K562 (cell line): ENCODE results near the gene LPCAT1. TPM values are rescaled to one million over a fixed set of nuclear protein-coding genes. Genes with fewer than 3 reads are reported as not detected.

Experiments
- ATAC-seq: fragments of 200-7000 bp; cut with Tn5 transposase; 3 replicates; pipeline ENCODE4 v1.9.1; 2020; ENCODE audit warnings: moderate library complexity
- BruUV-seq: library from RNA; stranded (reverse); fragments of 400-500 nt; replicated peaks from 2 replicates; lab custom pipeline; 2021; lab: Mats Ljungman, UMichigan
- CTCF ChIA-PET: fragments of 300-600 bp; formaldehyde crosslinking; extraction: SDS; loops from one replicate; lab custom pipeline; 2021; ENCODE audit warnings: low intra/inter-chr PET ratio; lab: Yijun Ruan, JAX
- POLR2A ChIA-PET: fragments of 300-600, 350-650 bp; sonication (Branson Sonifier 250); formaldehyde crosslinking; extraction: SDS; loops from one replicate; lab custom pipeline; 2021; ENCODE audit warnings: antibody characterized with exemption, inconsistent platforms; lab: Yijun Ruan, JAX
- DNase-seq, 4 experiments: peaks; one replicate each; pipeline versions ENCODE4 v3.0.0 to v3.0.0-alpha.2; 2011 to 2018; ENCODE audit warnings: low spot score in 3 of 4, mixed read lengths in 3 of 4; ENCODE audit errors: extremely low read depth in 1 of 4
- FAIRE-seq: peaks from 2 replicates; lab custom pipeline; 2011; peaks lifted over from hg19 to GRCh38; lab: Jason Lieb, UNC
- H2AFZ ChIP-seq: 2 replicates; pipeline ENCODE4 v1.6.0; 2011; ENCODE audit warnings: low read depth, low read length, control low read depth, inconsistent platforms
- H3K27ac ChIP-seq: fragments of 200-600 bp; 3 replicates; pipeline ENCODE4 v1.8.0; 2011; ENCODE audit warnings: low read depth, mild to moderate bottlenecking, control low read depth, inconsistent platforms, low read length, moderate library complexity, mixed read lengths; ENCODE audit errors: extremely low read depth
- H3K27me3 ChIP-seq, 2 experiments: fragments of 300-600 bp in 1 of 2; 2 replicates in 1 of 2; 3 replicates in 1 of 2; pipeline versions ENCODE4 v1.6.0 to v1.8.0; 2011; ENCODE audit warnings: inconsistent platforms in 2 of 2, low read length in 2 of 2, mild to moderate bottlenecking in 1 of 2, mixed read lengths in 1 of 2, moderate library complexity in 1 of 2; ENCODE audit not compliant: control insufficient read depth in 2 of 2, insufficient read depth in 2 of 2
- H3K36me3 ChIP-seq: fragments of 300-600 bp; 3 replicates; pipeline ENCODE4 v1.8.0; 2011; ENCODE audit warnings: mild to moderate bottlenecking, low read length, inconsistent platforms; ENCODE audit not compliant: control insufficient read depth, insufficient read depth
- H3K4me1 ChIP-seq, 2 experiments: fragments of 200-600 bp in 1 of 2; replicated peaks in 1 of 2; 2 replicates in 1 of 2; 3 replicates in 1 of 2; pipeline versions ENCODE4 v1.5.1 to v1.8.0; 2011; ENCODE audit warnings: inconsistent platforms in 2 of 2, low read length in 2 of 2, mild to moderate bottlenecking in 1 of 2, mixed read lengths in 1 of 2, moderate library complexity in 1 of 2; ENCODE audit not compliant: control insufficient read depth in 2 of 2, insufficient read depth in 2 of 2
- H3K4me2 ChIP-seq: 2 replicates; pipeline ENCODE4 v1.6.1; 2011; ENCODE audit warnings: low read length, control low read depth, inconsistent platforms, mixed read lengths; ENCODE audit not compliant: insufficient read depth
- H3K4me3 ChIP-seq: fragments of 200-600 bp; sonication (generic), shearing (Covaris generic); 2 replicates; pipeline ENCODE4 v1.5.1; 2016; ENCODE audit warnings: control low read depth, inconsistent platforms
- H3K79me2 ChIP-seq: fragments of 200-600 bp; 3 replicates; pipeline ENCODE4 v1.8.0; 2011; ENCODE audit warnings: low read length, inconsistent platforms; ENCODE audit not compliant: control insufficient read depth, insufficient read depth
- H3K9ac ChIP-seq, 2 experiments: 2 replicates each; pipeline versions ENCODE4 v1.6.0 to v1.6.1; 2011; ENCODE audit warnings: low read depth in 2 of 2, low read length in 2 of 2, control low read depth in 1 of 2, inconsistent platforms in 1 of 2, mild to moderate bottlenecking in 1 of 2, mixed read lengths in 1 of 2; ENCODE audit not compliant: insufficient read depth in 1 of 2
- H3K9me1 ChIP-seq: one replicate; pipeline ENCODE4 v1.6.0; 2011; ENCODE audit warnings: inconsistent platforms, mild to moderate bottlenecking, low read length, moderate library complexity; ENCODE audit not compliant: control insufficient read depth, insufficient read depth
- H3K9me3 ChIP-seq: replicated peaks from 2 replicates; pipeline ENCODE4 v1.5.1; 2011; ENCODE audit warnings: low read depth, low read length, inconsistent platforms; ENCODE audit not compliant: control insufficient read depth, insufficient read depth
- H4K20me1 ChIP-seq: replicated peaks from 2 replicates; pipeline ENCODE4 v1.6.1; 2011; ENCODE audit warnings: low read length, inconsistent platforms, mixed read lengths; ENCODE audit not compliant: control insufficient read depth, insufficient read depth
- FOS ChIP-seq: IDR thresholded peaks from 3 replicates; pipeline ENCODE4 v1.6.1; 2011; ENCODE audit not compliant: insufficient read length; ENCODE audit errors: extremely low read depth
- NR1H2 ChIP-seq: sonication (generic); formaldehyde crosslinking; IDR thresholded peaks from 2 replicates; pipeline ENCODE4 v1.4.0; 2020; ENCODE audit warnings: mild to moderate bottlenecking, missing genetic modification reagents
- PYGO2 ChIP-seq: fragments of 450-650 bp; IDR thresholded peaks from 2 replicates; pipeline ENCODE4 v1.6.1; 2016; ENCODE audit warnings: mild to moderate bottlenecking, missing genetic modification characterization, moderate library complexity, missing compliant biosample characterization
- SAFB ChIP-seq: fragments of 200-400 bp; formaldehyde crosslinking; IDR thresholded peaks from 2 replicates; pipeline ENCODE4 v1.6.1; 2017; ENCODE audit warnings: low read depth, low read length, borderline replicate concordance
- ZNF644 ChIP-seq: fragments of 200-800 bp; sonication (Bioruptor generic); IDR thresholded peaks from 2 replicates; pipeline ENCODE4 v1.6.1; 2016; ENCODE audit warnings: low read depth, missing genetic modification characterization, missing compliant biosample characterization
- WGBS: fragments of 100-300 bp; shearing (Covaris generic); methylation state at CpG from one replicate; pipeline ENCODE4 v1.1.6; 2016; ENCODE audit warnings: low coverage, mixed read lengths; ENCODE audit not compliant: insufficient coverage; ENCODE audit errors: missing lambda C conversion rate; 5-methylcytosine and 5-hydroxymethylcytosine counted together
- in situ Hi-C: fragments of 300-500 bp; cut with MboI; formaldehyde crosslinking; loops from 4 replicates; pipeline ENCODE4 v1.15.0; 2018; ENCODE audit warnings: inconsistent platforms, mixed read lengths
- intact Hi-C: fragments of 100-400 bp; cut with micrococcal nuclease; formaldehyde crosslinking; loops from 2 replicates; pipeline ENCODE4 v1.14.2; 2022
- polyA plus RNA-seq, 8 experiments: library from polyadenylated mRNA; depleted of rRNA in 4 of 8; stranded (reverse) in 5 of 8; unstranded in 3 of 8; fragments of >200 nt; fragmentation: Nextera tagmentation in 2 of 8; fragmentation: Illumina TruSeq in 1 of 8; extraction: Ambion mirVana in 2 of 8; extraction: Trizol in 1 of 8; gene quantifications; 2 replicates each; pipeline versions ENCODE4 v1.2.1 to v1.2.3, GENCODE V29; 2011 to 2014; ENCODE audit warnings: inconsistent platforms in 1 of 8, missing spikeins in 1 of 8
- total RNA-seq, 7 experiments: library from RNA; depleted of rRNA in 6 of 7; stranded (reverse); fragments of >200 nt in 6 of 7; fragmentation: Illumina TruSeq in 2 of 7; extraction: Trizol in 2 of 7; gene quantifications; 2 replicates each; pipeline versions ENCODE4 v1.2.1 to v1.2.3, GENCODE V29; 2011 to 2021; ENCODE audit warnings: low replicate concordance in 1 of 7

Gene LPCAT1
- total and polyA plus RNA-seq, 9 of the 15 experiments (the other 6 are each of a cell fraction or from before 2014, with no cell fraction given) = 0.14 to 18.4 (median 13.9) TPM

DNA sequence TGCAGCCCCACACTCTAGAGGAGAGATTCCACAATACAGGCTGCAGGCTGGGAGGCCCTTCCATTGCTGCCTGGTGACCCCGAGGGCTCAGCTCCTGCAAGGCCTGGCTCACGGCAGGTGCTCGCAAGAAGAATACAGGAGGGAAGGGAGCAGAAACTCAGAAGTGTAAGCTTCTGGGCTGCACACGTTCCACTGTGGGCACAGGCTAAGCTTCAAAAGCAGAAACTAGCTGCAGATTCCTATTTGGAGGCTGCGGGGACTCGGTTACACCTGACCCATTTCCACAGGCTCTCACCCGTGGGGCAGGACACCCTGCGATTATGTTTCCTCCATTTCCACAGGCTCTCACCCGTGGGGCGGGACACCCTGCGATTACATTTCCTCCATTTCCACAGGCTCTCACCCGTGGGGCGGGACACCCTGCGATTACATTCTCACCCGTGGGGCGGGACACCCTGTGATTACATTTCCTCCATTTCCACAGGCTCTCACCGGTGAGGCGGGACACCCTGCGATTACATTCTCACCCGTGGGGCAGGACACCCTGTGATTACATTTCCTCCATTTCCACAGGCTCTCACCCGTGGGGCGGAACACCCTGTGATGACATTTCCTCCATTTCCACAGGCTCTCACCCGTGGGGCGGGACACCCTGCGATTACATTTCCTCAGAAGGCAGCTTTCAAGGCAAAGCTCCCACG is 10.3 kb downstream of the LPCAT1 start:
- no peak for FAIRE-seq

DNA sequence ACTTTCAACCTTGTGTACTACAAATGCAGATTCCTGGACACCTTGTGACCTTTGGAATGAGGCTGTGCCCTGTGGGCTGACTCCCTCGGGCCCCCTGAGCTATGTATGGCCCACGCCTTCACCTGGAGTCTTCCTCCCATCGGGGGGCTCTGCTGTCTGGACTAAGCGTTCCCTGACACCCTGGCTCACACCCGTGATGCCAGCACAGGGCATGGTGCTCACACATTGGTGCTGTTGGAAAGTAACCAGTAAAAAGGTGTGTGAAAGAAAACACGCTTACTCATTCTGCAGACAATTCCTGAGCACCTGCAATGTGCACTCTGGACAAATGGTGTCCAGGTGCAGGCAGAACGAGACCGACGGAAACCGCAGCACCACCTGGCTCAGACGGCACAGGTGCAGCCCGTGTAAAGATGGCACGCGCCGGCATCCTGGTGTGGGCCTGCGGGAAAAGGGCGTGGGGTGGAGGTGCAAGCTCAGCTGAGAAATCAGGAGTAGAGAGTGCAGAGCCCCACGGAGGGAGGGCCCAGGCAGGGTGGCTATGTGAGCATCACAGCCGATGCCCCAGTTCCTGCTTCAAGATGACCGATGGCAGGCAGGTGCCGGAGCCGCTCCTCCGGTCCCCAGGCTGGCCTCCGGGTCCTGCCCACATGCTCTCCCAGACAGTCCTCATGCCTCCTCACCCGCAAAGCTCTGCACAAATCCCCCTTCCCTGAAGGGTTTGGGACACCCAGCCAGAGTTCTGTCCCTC is 11.0 kb downstream of the LPCAT1 start:
- H2AFZ ChIP-seq = no peak overlapping the region

More for the DNA sequence above, 10.3 kb downstream of the LPCAT1 start:
- H4K20me1 ChIP-seq = peaks cover 36% of the 10 kb centered on the region
- TF ChIP-seq SAFB (0 out of 2 replicates have a peak, but pooled peaks have one; percentile 21), FOS (no peak)
- in situ Hi-C loops = no loop called here
- no peaks in the 10 kb centered on the region for H3K27me3 ChIP-seq
- H3K9me1 ChIP-seq = peaks cover 6% of the 10 kb centered on the region
- 66% methylated on average over 26 of the region's 26 CpGs for WGBS
- H3K79me2 ChIP-seq = no peaks in the 10 kb centered on the region
- no peak overlapping the region for H3K9ac ChIP-seq
- H3K9me3 ChIP-seq = no peaks in the 10 kb centered on the region
- CTCF ChIA-PET = no interaction called here
- POLR2A ChIA-PET = interaction anchor here (0.6 kb wide), 1 partner anchor 17 kb away, joined by 3 read pairs; no protein-coding TSS in a partner anchor
- no peak overlapping the region for H3K4me3 ChIP-seq
- peaks cover 0 to 53% of the 10 kb centered on the region in 2 experiments; a peak in 4 of 5 replicates for H3K4me1 ChIP-seq
- no peak overlapping the region for H3K27ac ChIP-seq
- H3K4me2 ChIP-seq = no peak overlapping the region
- H2AFZ ChIP-seq = no peak overlapping the region
- DNase-seq (no peak), ATAC-seq (no peak)
- no peaks in the 10 kb centered on the region; the same call in 1 of the 3 replicates for H3K36me3 ChIP-seq
- no TSS peak for BruUV-seq
- intact Hi-C loops = no loop called here

More for the DNA sequence above, 11.0 kb downstream of the LPCAT1 start:
- no peak overlapping the region for H3K4me3 ChIP-seq
- H3K36me3 ChIP-seq = no peaks in the 10 kb centered on the region; the same call in 2 of the 3 replicates
- WGBS = 77% methylated on average over 25 of the region's 25 CpGs
- FAIRE-seq = no peak
- in situ Hi-C loops = no loop called here
- H3K27me3 ChIP-seq = no peaks in the 10 kb centered on the region
- no peak for ATAC-seq
- H3K79me2 ChIP-seq = no peaks in the 10 kb centered on the region
- H3K4me1 ChIP-seq = peaks cover 0 to 50% of the 10 kb centered on the region in 2 experiments; a peak in 4 of 5 replicates
- intact Hi-C loops = no loop called here
- no peak for TF ChIP-seq ZNF644 (tag)
- TF ChIP-seq PYGO2 = no peak
- TF ChIP-seq NR1H2 (CRISPR knock-in tag) = no peak
- TF ChIP-seq, all 486 proteins: peak for 0
- Histone ChIP-seq H3K9me1 (peaks cover 6% of the 10 kb centered on the region), H3K9me3 (no peaks in the 10 kb centered on the region), H3K27ac (no peak overlapping the region), H3K9ac (no peak overlapping the region), H3K4me2 (no peak overlapping the region), H4K20me1 (peaks cover 40% of the 10 kb centered on the region)
- POLR2A ChIA-PET = interaction anchor here (0.9 to 1.2 kb wide), 2 partner anchors 10 to 11 kb away, joined by 3 to 9 read pairs; partner anchors contain the start of gene LPCAT1
- no peak for DNase-seq
- BruUV-seq = no TSS peak
- CTCF ChIA-PET = no interaction called here
